A673 (cell line): ENCODE measurements around the gene SERPINB10.

ENCODE experiments used
- CTCF ChIP-seq: fragments of 300-800, 200-600 bp; sonication (generic); conservative IDR thresholded peaks from 2 replicates; pipeline ENCODE4 v1.5.1; 2017; ENCODE audit warnings: low read depth, mild to moderate bottlenecking, antibody characterized with exemption, low read length, moderate library complexity, mixed read lengths
- EZH2 ChIP-seq: fragments of 200-600 bp; sonication (generic); IDR thresholded peaks from 2 replicates; pipeline ENCODE4 v1.6.1; 2017; ENCODE audit warnings: borderline replicate concordance, low read depth, mild to moderate bottlenecking, mixed read lengths, antibody characterized with exemption, low read length; ENCODE audit not compliant: poor library complexity, severe bottlenecking

- TF ChIP-seq CTCF, result no peak
- no peak for TF ChIP-seq EZH2
Observed at GRCh38 chr18:63897072-63897471, 10.7 kb upstream of the SERPINB10 start.
